ENCODE results near the gene MCEE.

Gene MCEE

GRCh38 chr2:71129114-71129901 is 721 bp downstream of the MCEE start:
- Histone ChIP-seq H3K27ac (ENCODE audit: insufficient read depth, low read length, poor library complexity, severe bottlenecking) (peak overlapping the region; percentile 77), H3K36me3 (ENCODE audit: control insufficient read depth, insufficient read depth, low read length) (peaks cover 13% of the 10 kb centered on the region), H3K9me3 (ENCODE audit: control insufficient read depth, low read length) (no peaks in the 10 kb centered on the region), H3K27me3 (replicated peaks; ENCODE audit: control insufficient read depth, insufficient read depth, low read length, poor library complexity, severe bottlenecking) (no peaks in the 10 kb centered on the region), H3K4me1 (ENCODE audit: control insufficient read depth, insufficient read depth, low read length, poor library complexity, severe bottlenecking) (peaks cover 27% of the 10 kb centered on the region), H3K4me3 (ENCODE audit: insufficient read depth, low read depth, low read length, poor library complexity, severe bottlenecking) (peak overlapping the region; percentile 92)
- DNase-seq = no peak

- Histone ChIP-seq H3K27me3 (replicated peaks; ENCODE audit: control insufficient read depth, insufficient read depth, low read length, poor library complexity, severe bottlenecking) (no peaks in the 10 kb centered on the region), H3K4me1 (ENCODE audit: control insufficient read depth, insufficient read depth, low read length, poor library complexity, severe bottlenecking) (peaks cover 18% of the 10 kb centered on the region), H3K9me3 (ENCODE audit: control insufficient read depth, low read length) (no peaks in the 10 kb centered on the region), H3K4me3 (ENCODE audit: insufficient read depth, low read depth, low read length, poor library complexity, severe bottlenecking) (no peak overlapping the region), H3K36me3 (ENCODE audit: control insufficient read depth, insufficient read depth, low read length) (no peaks in the 10 kb centered on the region), H3K27ac (ENCODE audit: insufficient read depth, low read length, poor library complexity, severe bottlenecking) (no peak overlapping the region)
- no peak for DNase-seq
Measured at GRCh38 chr2:71126957-71127356, 3.1 kb downstream of the MCEE start.

GRCh38 chr2:71125506-71126294 is 4.3 kb downstream of the MCEE start:
- peaks cover 9% of the 10 kb centered on the region for H3K4me1 ChIP-seq (ENCODE audit: control insufficient read depth, insufficient read depth, low read length, poor library complexity, severe bottlenecking)
- H3K36me3 ChIP-seq (ENCODE audit: control insufficient read depth, insufficient read depth, low read length) = no peaks in the 10 kb centered on the region
- H3K4me3 ChIP-seq (ENCODE audit: insufficient read depth, low read depth, low read length, poor library complexity, severe bottlenecking) = no peak overlapping the region
- no peak for DNase-seq
- no peaks in the 10 kb centered on the region for H3K27me3 ChIP-seq (replicated peaks; ENCODE audit: control insufficient read depth, insufficient read depth, low read length, poor library complexity, severe bottlenecking)
- no peak overlapping the region for H3K27ac ChIP-seq (ENCODE audit: insufficient read depth, low read length, poor library complexity, severe bottlenecking)
- H3K9me3 ChIP-seq (ENCODE audit: control insufficient read depth, low read length) = no peaks in the 10 kb centered on the region

- no peak overlapping the region for H3K27ac ChIP-seq (ENCODE audit: insufficient read depth, low read length, poor library complexity, severe bottlenecking)
- no peaks in the 10 kb centered on the region for H3K9me3 ChIP-seq (ENCODE audit: control insufficient read depth, low read length)
- no peaks in the 10 kb centered on the region for H3K4me1 ChIP-seq (ENCODE audit: control insufficient read depth, insufficient read depth, low read length, poor library complexity, severe bottlenecking)
- peaks cover 8% of the 10 kb centered on the region for H3K36me3 ChIP-seq (ENCODE audit: control insufficient read depth, insufficient read depth, low read length)
- no peak for DNase-seq
- H3K27me3 ChIP-seq (replicated peaks; ENCODE audit: control insufficient read depth, insufficient read depth, low read length, poor library complexity, severe bottlenecking) = no peaks in the 10 kb centered on the region
- H3K4me3 ChIP-seq (ENCODE audit: insufficient read depth, low read depth, low read length, poor library complexity, severe bottlenecking) = no peak overlapping the region
Measured at GRCh38 chr2:71122387-71123298, 7.4 kb downstream of the MCEE start.

GRCh38 chr2:71121479-71121878 is 8.6 kb downstream of the MCEE start:
- no peaks in the 10 kb centered on the region for H3K4me1 ChIP-seq (ENCODE audit: control insufficient read depth, insufficient read depth, low read length, poor library complexity, severe bottlenecking)
- DNase-seq = no peak
- no peaks in the 10 kb centered on the region for H3K9me3 ChIP-seq (ENCODE audit: control insufficient read depth, low read length)
- H3K36me3 ChIP-seq (ENCODE audit: control insufficient read depth, insufficient read depth, low read length) = peaks cover 14% of the 10 kb centered on the region
- no peak overlapping the region for H3K4me3 ChIP-seq (ENCODE audit: insufficient read depth, low read depth, low read length, poor library complexity, severe bottlenecking)
- no peak overlapping the region for H3K27ac ChIP-seq (ENCODE audit: insufficient read depth, low read length, poor library complexity, severe bottlenecking)
- no peaks in the 10 kb centered on the region for H3K27me3 ChIP-seq (replicated peaks; ENCODE audit: control insufficient read depth, insufficient read depth, low read length, poor library complexity, severe bottlenecking)

GRCh38 chr2:71120195-71120594 is 9.8 kb downstream of the MCEE start:
- Histone ChIP-seq H3K27me3 (replicated peaks; ENCODE audit: control insufficient read depth, insufficient read depth, low read length, poor library complexity, severe bottlenecking) (no peaks in the 10 kb centered on the region), H3K27ac (ENCODE audit: insufficient read depth, low read length, poor library complexity, severe bottlenecking) (no peak overlapping the region), H3K4me1 (ENCODE audit: control insufficient read depth, insufficient read depth, low read length, poor library complexity, severe bottlenecking) (no peaks in the 10 kb centered on the region), H3K9me3 (ENCODE audit: control insufficient read depth, low read length) (no peaks in the 10 kb centered on the region), H3K36me3 (ENCODE audit: control insufficient read depth, insufficient read depth, low read length) (peaks cover 14% of the 10 kb centered on the region), H3K4me3 (ENCODE audit: insufficient read depth, low read depth, low read length, poor library complexity, severe bottlenecking) (no peak overlapping the region)
- DNase-seq = no peak

GRCh38 chr2:71117063-71117462 is 13.0 kb downstream of the MCEE start:
- Histone ChIP-seq H3K36me3 (ENCODE audit: control insufficient read depth, insufficient read depth, low read length) (peaks cover 14% of the 10 kb centered on the region), H3K27ac (ENCODE audit: insufficient read depth, low read length, poor library complexity, severe bottlenecking) (no peak overlapping the region)

GRCh38 chr2:71113843-71114242 is 16.2 kb downstream of the MCEE start:
- H3K27me3 ChIP-seq (replicated peaks; ENCODE audit: control insufficient read depth, insufficient read depth, low read length, poor library complexity, severe bottlenecking) = no peaks in the 10 kb centered on the region
- no peaks in the 10 kb centered on the region for H3K9me3 ChIP-seq (ENCODE audit: control insufficient read depth, low read length)
- no peak overlapping the region for H3K4me3 ChIP-seq (ENCODE audit: insufficient read depth, low read depth, low read length, poor library complexity, severe bottlenecking)
- peaks cover 9% of the 10 kb centered on the region for H3K36me3 ChIP-seq (ENCODE audit: control insufficient read depth, insufficient read depth, low read length)
- H3K27ac ChIP-seq (ENCODE audit: insufficient read depth, low read length, poor library complexity, severe bottlenecking) = no peak overlapping the region
- H3K4me1 ChIP-seq (ENCODE audit: control insufficient read depth, insufficient read depth, low read length, poor library complexity, severe bottlenecking) = no peaks in the 10 kb centered on the region
- DNase-seq = no peak

More at GRCh38 chr2:71117063-71117462, 13.0 kb downstream of the MCEE start:
- no peaks in the 10 kb centered on the region for H3K4me1 ChIP-seq (ENCODE audit: control insufficient read depth, insufficient read depth, low read length, poor library complexity, severe bottlenecking)
- H3K4me3 ChIP-seq (ENCODE audit: insufficient read depth, low read depth, low read length, poor library complexity, severe bottlenecking) = no peak overlapping the region
- no peak for DNase-seq
- H3K9me3 ChIP-seq (ENCODE audit: control insufficient read depth, low read length) = no peaks in the 10 kb centered on the region
- no peaks in the 10 kb centered on the region for H3K27me3 ChIP-seq (replicated peaks; ENCODE audit: control insufficient read depth, insufficient read depth, low read length, poor library complexity, severe bottlenecking)

GRCh38 chr2:71108091-71108490 is 21.9 kb downstream of the MCEE start:
- Histone ChIP-seq H3K36me3 (ENCODE audit: control insufficient read depth, insufficient read depth, low read length) (no peaks in the 10 kb centered on the region), H3K4me3 (ENCODE audit: insufficient read depth, low read depth, low read length, poor library complexity, severe bottlenecking) (no peak overlapping the region), H3K4me1 (ENCODE audit: control insufficient read depth, insufficient read depth, low read length, poor library complexity, severe bottlenecking) (no peaks in the 10 kb centered on the region), H3K9me3 (ENCODE audit: control insufficient read depth, low read length) (no peaks in the 10 kb centered on the region), H3K27me3 (replicated peaks; ENCODE audit: control insufficient read depth, insufficient read depth, low read length, poor library complexity, severe bottlenecking) (no peaks in the 10 kb centered on the region), H3K27ac (ENCODE audit: insufficient read depth, low read length, poor library complexity, severe bottlenecking) (no peak overlapping the region)
- no peak for DNase-seq

Data from effector memory CD4-positive, alpha-beta T cell (primary cell).